Effector memory CD4-positive, alpha-beta T cell (primary cell): ENCODE results near the gene DOHH.

Experiments used
- DNase-seq, 3 donors: peaks; one replicate each; pipeline ENCODE4 v3.0.0-alpha.2; 2020
- H3K27ac ChIP-seq: 2 replicates; pipeline ENCODE4 v1.7.0; 2013; ENCODE audit warnings: mild to moderate bottlenecking, low read length, moderate library complexity; ENCODE audit not compliant: insufficient read depth, poor library complexity, severe bottlenecking
- H3K27me3 ChIP-seq: replicated peaks from 2 replicates; pipeline ENCODE4 v1.7.0; 2013; ENCODE audit warnings: mild to moderate bottlenecking, low read length; ENCODE audit not compliant: insufficient read depth, control insufficient read depth, poor library complexity, severe bottlenecking
- H3K36me3 ChIP-seq: 2 replicates; pipeline ENCODE4 v1.7.0; 2013; ENCODE audit warnings: mild to moderate bottlenecking, low read length, moderate library complexity; ENCODE audit not compliant: control insufficient read depth, insufficient read depth
- H3K4me1 ChIP-seq: 2 replicates; pipeline ENCODE4 v1.7.0; 2013; ENCODE audit warnings: low read length, mild to moderate bottlenecking; ENCODE audit not compliant: control insufficient read depth, insufficient read depth, poor library complexity, severe bottlenecking
- H3K4me3 ChIP-seq: 2 replicates; pipeline ENCODE4 v1.7.0; 2013; ENCODE audit warnings: low read length, low read depth, mild to moderate bottlenecking; ENCODE audit not compliant: insufficient read depth, poor library complexity, severe bottlenecking
- H3K9me3 ChIP-seq: 2 replicates; pipeline ENCODE4 v1.7.0; 2013; ENCODE audit warnings: mild to moderate bottlenecking, low read length, moderate library complexity; ENCODE audit not compliant: control insufficient read depth

The DOHH gene

GRCh38 chr19:3543150-3544057 lies 42.9 kb upstream of the DOHH start:
- no peak for DNase-seq
- H3K27ac ChIP-seq, result no peak overlapping the region
- peaks cover 36% of the 10 kb centered on the region for H3K36me3 ChIP-seq
- H3K4me1 ChIP-seq, result no peaks in the 10 kb centered on the region
- H3K9me3 ChIP-seq, result no peaks in the 10 kb centered on the region
- no peak overlapping the region for H3K4me3 ChIP-seq
- no peaks in the 10 kb centered on the region for H3K27me3 ChIP-seq

- DNase-seq, result no peak
- Histone ChIP-seq H3K4me1 (no peaks in the 10 kb centered on the region), H3K36me3 (peaks cover 30% of the 10 kb centered on the region), H3K9me3 (no peaks in the 10 kb centered on the region), H3K4me3 (no peak overlapping the region), H3K27ac (no peak overlapping the region), H3K27me3 (no peaks in the 10 kb centered on the region)
Measured at GRCh38 chr19:3539756-3540118, 39.3 kb upstream of the DOHH start.

GRCh38 chr19:3538965-3539755 lies 38.7 kb upstream of the DOHH start, which contains the start of gene TEKTIP1:
Gene TEKTIP1, plus strand, starts transcription at chr19:3539174. Its CDS starts 4 bp downstream, at chr19:3539178.
- no peak within 1 kb of the TSS for H3K4me3 ChIP-seq
- peaks cover 33% of the 10 kb centered on the region for H3K36me3 ChIP-seq

GRCh38 chr19:3538258-3538929 lies 37.9 kb upstream of the DOHH start:
- Histone ChIP-seq H3K4me3 (no peak overlapping the region), H3K27me3 (no peaks in the 10 kb centered on the region), H3K4me1 (no peaks in the 10 kb centered on the region), H3K36me3 (peaks cover 35% of the 10 kb centered on the region), H3K9me3 (no peaks in the 10 kb centered on the region), H3K27ac (no peak overlapping the region)
- no peak for DNase-seq

More at GRCh38 chr19:3538965-3539755, 38.7 kb upstream of the DOHH start, which contains the start of gene TEKTIP1:
- Histone ChIP-seq H3K27ac (no peak within 1 kb of the TSS), H3K27me3 (no peaks in the 10 kb centered on the region), H3K4me1 (no peaks in the 10 kb centered on the region), H3K9me3 (no peaks in the 10 kb centered on the region)
- no peak for DNase-seq

- Histone ChIP-seq H3K27me3 (no peaks in the 10 kb centered on the region), H3K9me3 (no peaks in the 10 kb centered on the region), H3K27ac (no peak overlapping the region), H3K4me1 (no peaks in the 10 kb centered on the region), H3K4me3 (no peak overlapping the region), H3K36me3 (peaks cover 42% of the 10 kb centered on the region)
- DNase-seq, result no peak
Measured at GRCh38 chr19:3537438-3538240, 37.2 kb upstream of the DOHH start.

- Histone ChIP-seq H3K27ac (no peak overlapping the region), H3K4me3 (no peak overlapping the region), H3K36me3 (peaks cover 48% of the 10 kb centered on the region), H3K27me3 (no peaks in the 10 kb centered on the region), H3K4me1 (no peaks in the 10 kb centered on the region), H3K9me3 (no peaks in the 10 kb centered on the region)
- no peak for DNase-seq
Measured at GRCh38 chr19:3537101-3537437, 36.6 kb upstream of the DOHH start.

- Histone ChIP-seq H3K9me3 (no peaks in the 10 kb centered on the region), H3K4me1 (no peaks in the 10 kb centered on the region), H3K27ac (no peak overlapping the region), H3K36me3 (peaks cover 53% of the 10 kb centered on the region), H3K4me3 (no peak overlapping the region), H3K27me3 (no peaks in the 10 kb centered on the region)
- DNase-seq, result no peak
Measured at GRCh38 chr19:3536429-3537100, 36.1 kb upstream of the DOHH start.

GRCh38 chr19:3535981-3536380 lies 35.5 kb upstream of the DOHH start:
- Histone ChIP-seq H3K9me3 (no peaks in the 10 kb centered on the region), H3K4me1 (no peaks in the 10 kb centered on the region), H3K4me3 (no peak overlapping the region), H3K36me3 (peaks cover 59% of the 10 kb centered on the region), H3K27ac (no peak overlapping the region), H3K27me3 (no peaks in the 10 kb centered on the region)
- no peak for DNase-seq

- no peaks in the 10 kb centered on the region for H3K4me1 ChIP-seq
- no peak for DNase-seq
- no peak overlapping the region for H3K4me3 ChIP-seq
- no peaks in the 10 kb centered on the region for H3K9me3 ChIP-seq
- no peak overlapping the region for H3K27ac ChIP-seq
- H3K27me3 ChIP-seq, result no peaks in the 10 kb centered on the region
- peaks cover 62% of the 10 kb centered on the region for H3K36me3 ChIP-seq
Measured at GRCh38 chr19:3535563-3535965, 35.1 kb upstream of the DOHH start.
